Activated CD8-positive, alpha-beta T cell treated with anti-CD3 and anti-CD28 coated beads, Interleukin-2, amount 10 ng/mL, durations not matched to agents 7 days and 5 days (primary cell): ENCODE measurements around the gene GDF11. TPM values are rescaled to one million over a fixed set of nuclear protein-coding genes. Genes with fewer than 3 reads are reported as not detected.

Experiments
- total RNA-seq, 2 experiments: library from RNA; stranded (reverse); gene quantifications; one replicate each; pipeline ENCODE4 v1.2.3, GENCODE V29; 2021

GDF11 gene
- total RNA-seq, 2 experiments from 2014 or later, result 12.4 to 13.9 TPM

Other genes with a start within 250 kb of the GDF11 start
- not detected for gene OR6C4, start 193.5 kb upstream of the GDF11 start, total RNA-seq
- gene OR2AP1, start 170.7 kb upstream of the GDF11 start, total RNA-seq, result not detected
- not detected for gene OR10P1, start 106.2 kb upstream of the GDF11 start, total RNA-seq
- 1 to 10 TPM; 2.0 to 4.2 TPM for gene ITGA7, start 35.2 kb upstream of the GDF11 start, total RNA-seq
- gene BLOC1S1, start 27.1 kb upstream of the GDF11 start, total RNA-seq, result 100 to 1,000 TPM; 156 to 158 TPM
- 10 to 100 TPM; 12.0 to 12.1 TPM for gene RDH5, start 22.7 kb upstream of the GDF11 start, total RNA-seq
- 100 to 1,000 TPM; 203 to 206 TPM for gene CD63, start 14.1 kb upstream of the GDF11 start, total RNA-seq
- 10 to 100 TPM; 91.1 to 94.8 TPM for gene SARNP, start 74.6 kb downstream of the GDF11 start, total RNA-seq
- gene ORMDL2, start 74.9 kb downstream of the GDF11 start, total RNA-seq, result 10 to 100 TPM; 55.2 to 57.9 TPM
- gene DNAJC14, start 86.5 kb downstream of the GDF11 start, total RNA-seq, result 10 to 100 TPM; 31.1 to 34.9 TPM
- not detected for gene MMP19, start 99.8 kb downstream of the GDF11 start, total RNA-seq
- gene PYM1, start 184.8 kb downstream of the GDF11 start, total RNA-seq, result 10 to 100 TPM; 51.6 to 52.2 TPM
- 100 to 1,000 TPM; 541 to 575 TPM for gene DGKA, start 188.0 kb downstream of the GDF11 start, total RNA-seq
- gene PMEL, start 222.9 kb downstream of the GDF11 start, total RNA-seq, result under 1 TPM; 0.10 to 0.55 TPM
- gene CDK2, start 223.7 kb downstream of the GDF11 start, total RNA-seq, result 100 to 1,000 TPM; 128 to 130 TPM
- gene RAB5B, start 231.0 kb downstream of the GDF11 start, total RNA-seq, result 10 to 100 TPM; 51.9 to 52.9 TPM